SK-N-SH (cell line): Measurements from ENCODE around the gene TRPM6. TPM values are rescaled to one million over a fixed set of nuclear protein-coding genes. Genes with fewer than 3 reads are reported as not detected.

Experiments used
- CTCF ChIA-PET: fragments of 300-600, 350-600 bp; formaldehyde crosslinking; extraction: SDS; loops from one replicate; lab custom pipeline; 2021; lab: Yijun Ruan, JAX
- POLR2A ChIA-PET: fragments of 350-600 bp; sonication (Branson Sonifier 250); formaldehyde crosslinking; extraction: SDS; loops from one replicate; lab custom pipeline; 2020; ENCODE audit warnings: antibody characterized with exemption, inconsistent platforms; lab: Yijun Ruan, JAX
- DNase-seq: peaks from one replicate; pipeline ENCODE4 v3.0.0; 2012
- H2AFZ ChIP-seq: fragments of 200-600 bp; sonication (generic); 2 replicates; pipeline ENCODE4 v1.8.1; 2016; ENCODE audit warnings: antibody characterized with exemption, mild to moderate bottlenecking, low read depth
- H3F3A ChIP-seq: fragments of 200-600 bp; sonication (generic); replicated peaks from 2 replicates; pipeline ENCODE3; 2016; ENCODE audit warnings: antibody characterized with exemption, mild to moderate bottlenecking; ENCODE audit not compliant: insufficient read depth
- H3K27ac ChIP-seq, 2 experiments: fragments of 200-500 bp in 1 of 2; fragments of 200-600 bp in 1 of 2; sonication (Bioruptor generic) in 1 of 2; sonication (generic), shearing (Covaris generic) in 1 of 2; 2 replicates each; pipeline versions ENCODE4 v1.5.1 to v1.6.1; 2014 to 2016; ENCODE audit warnings: low read depth in 2 of 2, inconsistent platforms in 1 of 2, low read length in 1 of 2, mild to moderate bottlenecking in 1 of 2, mixed read lengths in 1 of 2
- H3K27me3 ChIP-seq: fragments of 200-600 bp; sonication (generic), shearing (Covaris generic); 2 replicates; pipeline ENCODE4 v1.6.1; 2016; ENCODE audit warnings: mixed run types; ENCODE audit not compliant: insufficient read depth
- H3K36me3 ChIP-seq, 2 experiments: fragments of 200-500 bp in 1 of 2; fragments of 200-600 bp in 1 of 2; sonication (Bioruptor generic) in 1 of 2; sonication (generic) in 1 of 2; replicated peaks in 1 of 2; 2 replicates each; pipeline versions ENCODE3 to v1.5.1; 2014 to 2016; ENCODE audit warnings: low read length in 1 of 2, mild to moderate bottlenecking in 1 of 2; ENCODE audit not compliant: insufficient read depth in 2 of 2, control insufficient read depth in 1 of 2
- H3K4me1 ChIP-seq, 2 experiments: fragments of 200-500 bp in 1 of 2; fragments of 200-600 bp in 1 of 2; sonication (Bioruptor generic) in 1 of 2; sonication (generic), shearing (Covaris generic) in 1 of 2; 2 replicates each; pipeline versions ENCODE4 v1.5.1 to v1.6.1; 2014 to 2016; ENCODE audit warnings: low read depth in 1 of 2, low read length in 1 of 2, mixed run types in 1 of 2; ENCODE audit not compliant: insufficient read depth in 2 of 2, control insufficient read depth in 1 of 2
- H3K4me2 ChIP-seq: fragments of 200-600 bp; sonication (generic), shearing (Covaris generic); 2 replicates; pipeline ENCODE4 v1.6.1; 2017; ENCODE audit warnings: mixed run types
- H3K4me3 ChIP-seq, 2 experiments: fragments of 200-500 bp in 1 of 2; fragments of 200-600 bp in 1 of 2; sonication (Bioruptor generic) in 1 of 2; sonication (generic), shearing (Covaris generic) in 1 of 2; 2 replicates each; pipeline versions ENCODE4 v1.5.1 to v1.8.1; 2014 to 2016; ENCODE audit warnings: low read depth in 2 of 2, inconsistent platforms in 1 of 2, low read length in 1 of 2, mild to moderate bottlenecking in 1 of 2, mixed read lengths in 1 of 2, moderate library complexity in 1 of 2
- H3K79me2 ChIP-seq: fragments of 200-600 bp; sonication (generic); 2 replicates; pipeline ENCODE4 v1.8.1; 2017; ENCODE audit warnings: mild to moderate bottlenecking; ENCODE audit not compliant: insufficient read depth
- H3K9ac ChIP-seq: fragments of 200-600 bp; sonication (generic); 2 replicates; pipeline ENCODE4 v1.6.1; 2017; ENCODE audit warnings: mixed run types
- H3K9me2 ChIP-seq: fragments of 200-600 bp; sonication (generic); 2 replicates; pipeline ENCODE4 v1.6.1; 2017; ENCODE audit warnings: mixed run types
- H3K9me3 ChIP-seq: fragments of 200-600 bp; sonication (generic); 2 replicates; pipeline ENCODE4 v1.6.1; 2017; ENCODE audit warnings: mixed run types, mild to moderate bottlenecking, moderate library complexity
- H4K20me1 ChIP-seq: fragments of 200-600 bp; sonication (generic); 2 replicates; pipeline ENCODE4 v1.6.1; 2017; ENCODE audit warnings: mild to moderate bottlenecking, mixed run types; ENCODE audit not compliant: insufficient read depth
- CHD2 ChIP-seq: fragments of 150-350 bp; IDR thresholded peaks from 2 replicates; pipeline ENCODE4 v1.6.1; 2018; ENCODE audit warnings: low read length; ENCODE audit not compliant: partially characterized antibody
- ELF1 ChIP-seq: IDR thresholded peaks from 2 replicates; pipeline ENCODE4 v1.4.0; 2012
- EP300 ChIP-seq, 2 experiments: IDR thresholded peaks; 2 replicates each; pipeline versions ENCODE4 v1.4.0 to v1.6.1; 2012; ENCODE audit warnings: borderline replicate concordance in 1 of 2, low read depth in 1 of 2, low read length in 1 of 2
- FOSL2 ChIP-seq: IDR thresholded peaks from 2 replicates; pipeline ENCODE4 v1.4.0; 2012; ENCODE audit warnings: low read depth, mild to moderate bottlenecking, moderate library complexity, borderline replicate concordance
- FOXJ3 ChIP-seq: sonication (generic); formaldehyde crosslinking; IDR thresholded peaks from 2 replicates; pipeline ENCODE4 v1.5.1; 2020; ENCODE audit warnings: mild to moderate bottlenecking, missing genetic modification reagents
- GABPA ChIP-seq: IDR thresholded peaks from 2 replicates; pipeline ENCODE4 v1.4.0; 2012; ENCODE audit warnings: low read depth, mild to moderate bottlenecking
- MXI1 ChIP-seq: IDR thresholded peaks from 2 replicates; pipeline ENCODE4 v1.6.1; 2012; ENCODE audit warnings: mild to moderate bottlenecking, low read depth, low read length, improper control_type of control experiment
- NFIC ChIP-seq: IDR thresholded peaks from 2 replicates; pipeline ENCODE4 v1.4.0; 2012; ENCODE audit warnings: borderline replicate concordance
- NRF1 ChIP-seq: IDR thresholded peaks from 2 replicates; pipeline ENCODE4 v1.6.1; 2012; ENCODE audit warnings: low read depth, mild to moderate bottlenecking, low read length
- POLR2AphosphoS5 ChIP-seq: IDR thresholded peaks from 2 replicates; pipeline ENCODE4 v1.6.1; 2012; ENCODE audit warnings: low read depth, low read length
- RAD21 ChIP-seq: IDR thresholded peaks from 2 replicates; pipeline ENCODE4 v1.6.1; 2012; ENCODE audit warnings: mild to moderate bottlenecking, low read length
- TCF12 ChIP-seq: IDR thresholded peaks from 2 replicates; pipeline ENCODE4 v1.4.0; 2012
- TEAD4 ChIP-seq: IDR thresholded peaks from 2 replicates; pipeline ENCODE4 v1.4.0; 2012; ENCODE audit warnings: mild to moderate bottlenecking, borderline replicate concordance; ENCODE audit not compliant: insufficient read depth
- YY1 ChIP-seq: IDR thresholded peaks from 2 replicates; pipeline ENCODE4 v1.4.0; 2012; ENCODE audit warnings: low read depth, mild to moderate bottlenecking
- WGBS: methylation state at CpG from one replicate; pipeline ENCODE4 v1.1.6; 2017; ENCODE audit warnings: low lambda C conversion rate; 5-methylcytosine and 5-hydroxymethylcytosine counted together
- polyA plus RNA-seq, 3 experiments: library from polyadenylated mRNA; depleted of rRNA; stranded (reverse); fragments of >200 nt; gene quantifications; 2 replicates each; pipeline ENCODE4 v1.2.3, GENCODE V29; 2012
- TF ChIP-seq, protein P1 (sequence below): IDR thresholded peaks from 2 replicates; pipeline ENCODE4 v1.4.0; 2012; ENCODE audit warnings: low read depth, borderline replicate concordance
- TF ChIP-seq, protein P2 (sequence below): fragments of 150-350 bp; IDR thresholded peaks from 2 replicates; pipeline ENCODE4 v1.6.1; 2016; ENCODE audit warnings: mild to moderate bottlenecking, low read depth, low read length

TRPM6 gene
- polyA plus RNA-seq, 1 of the 3 experiments (the other 2 are of a cell fraction) = 0.03 TPM

- POLR2A ChIA-PET = no interaction called here
- peaks cover 3% of the 10 kb centered on the region; the same call in 1 of the 2 replicates for H3K9me3 ChIP-seq
- H3K4me1 ChIP-seq = no peaks in the 10 kb centered on the region
- DNase-seq = no peak
- no peaks in the 10 kb centered on the region for H3K9me2 ChIP-seq
- no peak for TF ChIP-seq YY1
- TF ChIP-seq ELF1 = no peak
- TF ChIP-seq GABPA = no peak
- TF ChIP-seq NFIC = no peak
- no peak for TF ChIP-seq EP300 (IDR thresholded peaks at IDR 0.05; ENCODE audit: borderline replicate concordance in 1 of 2, low read depth in 1 of 2, low read length in 1 of 2)
- no peak for TF ChIP-seq TCF12
- TF ChIP-seq FOSL2 = no peak
- no peaks in the 10 kb centered on the region for H3K36me3 ChIP-seq
- WGBS = 13% methylated on average over 2 of the region's 2 CpGs
- H3K4me3 ChIP-seq = no peak overlapping the region
- no peak overlapping the region for H3K4me2 ChIP-seq
- H3K27me3 ChIP-seq = no peaks in the 10 kb centered on the region; the same call in 1 of the 2 replicates
- no peaks in the 10 kb centered on the region for H3F3A ChIP-seq
- H3K79me2 ChIP-seq = no peaks in the 10 kb centered on the region
- H3K9ac ChIP-seq = no peak overlapping the region
- H2AFZ ChIP-seq = no peak overlapping the region
- H4K20me1 ChIP-seq = no peaks in the 10 kb centered on the region
- H3K27ac ChIP-seq = no peak overlapping the region
- CTCF ChIA-PET = no interaction called here
Measured at GRCh38 chr9:74874220-74874619, 13.5 kb downstream of the TRPM6 start.

- H3K36me3 ChIP-seq = no peaks in the 10 kb centered on the region
- no peak overlapping the region for H3K4me2 ChIP-seq
- H4K20me1 ChIP-seq = no peaks in the 10 kb centered on the region
- no peak overlapping the region for H3K9ac ChIP-seq
- no peaks in the 10 kb centered on the region for H3K4me1 ChIP-seq
- ChIA-PET POLR2A (no interaction called here), CTCF (no interaction called here)
- H3K4me3 ChIP-seq = no peak overlapping the region
- no peak overlapping the region for H3K27ac ChIP-seq
- no peaks in the 10 kb centered on the region for H3K79me2 ChIP-seq
- no peaks in the 10 kb centered on the region; the same call in 1 of the 2 replicates for H3K27me3 ChIP-seq
- H2AFZ ChIP-seq = no peak overlapping the region
- TF ChIP-seq NRF1 (no peak), MXI1 (no peak), GABPA (no peak), TEAD4 (no peak), FOXJ3 (CRISPR knock-in tag) (no peak), RAD21 (no peak), CHD2 (no peak), POLR2AphosphoS5 (no peak), ELF1 (no peak)
- TF ChIP-seq, protein P1, sequence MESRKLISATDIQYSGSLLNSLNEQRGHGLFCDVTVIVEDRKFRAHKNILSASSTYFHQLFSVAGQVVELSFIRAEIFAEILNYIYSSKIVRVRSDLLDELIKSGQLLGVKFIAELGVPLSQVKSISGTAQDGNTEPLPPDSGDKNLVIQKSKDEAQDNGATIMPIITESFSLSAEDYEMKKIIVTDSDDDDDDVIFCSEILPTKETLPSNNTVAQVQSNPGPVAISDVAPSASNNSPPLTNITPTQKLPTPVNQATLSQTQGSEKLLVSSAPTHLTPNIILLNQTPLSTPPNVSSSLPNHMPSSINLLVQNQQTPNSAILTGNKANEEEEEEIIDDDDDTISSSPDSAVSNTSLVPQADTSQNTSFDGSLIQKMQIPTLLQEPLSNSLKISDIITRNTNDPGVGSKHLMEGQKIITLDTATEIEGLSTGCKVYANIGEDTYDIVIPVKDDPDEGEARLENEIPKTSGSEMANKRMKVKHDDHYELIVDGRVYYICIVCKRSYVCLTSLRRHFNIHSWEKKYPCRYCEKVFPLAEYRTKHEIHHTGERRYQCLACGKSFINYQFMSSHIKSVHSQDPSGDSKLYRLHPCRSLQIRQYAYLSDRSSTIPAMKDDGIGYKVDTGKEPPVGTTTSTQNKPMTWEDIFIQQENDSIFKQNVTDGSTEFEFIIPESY = no peak
- TF ChIP-seq, protein P2, sequence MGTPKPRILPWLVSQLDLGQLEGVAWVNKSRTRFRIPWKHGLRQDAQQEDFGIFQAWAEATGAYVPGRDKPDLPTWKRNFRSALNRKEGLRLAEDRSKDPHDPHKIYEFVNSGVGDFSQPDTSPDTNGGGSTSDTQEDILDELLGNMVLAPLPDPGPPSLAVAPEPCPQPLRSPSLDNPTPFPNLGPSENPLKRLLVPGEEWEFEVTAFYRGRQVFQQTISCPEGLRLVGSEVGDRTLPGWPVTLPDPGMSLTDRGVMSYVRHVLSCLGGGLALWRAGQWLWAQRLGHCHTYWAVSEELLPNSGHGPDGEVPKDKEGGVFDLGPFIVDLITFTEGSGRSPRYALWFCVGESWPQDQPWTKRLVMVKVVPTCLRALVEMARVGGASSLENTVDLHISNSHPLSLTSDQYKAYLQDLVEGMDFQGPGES = no peak
- H3K9me2 ChIP-seq = no peaks in the 10 kb centered on the region
- WGBS = 39% methylated on average over 9 of the region's 9 CpGs
- H3K9me3 ChIP-seq = no peaks in the 10 kb centered on the region
- DNase-seq = no peak
- no peaks in the 10 kb centered on the region for H3F3A ChIP-seq
Measured at GRCh38 chr9:74872619-74873233, 15.0 kb downstream of the TRPM6 start.
